Activated naive CD4-positive, alpha-beta T cell treated with Interleukin-2 at 50 U/mL for 16 hours (primary cell): ENCODE data around the gene C19orf33.
"Not testable (repeated sequence)": the region's sequence is repeated elsewhere in the genome, so short reads cannot be mapped to it uniquely, and the experiment has no call there.

Source experiments
- DNase-seq: peaks from one replicate; pipeline ENCODE4 v3.0.0-alpha.2; 2020

C19orf33 gene

DNA sequence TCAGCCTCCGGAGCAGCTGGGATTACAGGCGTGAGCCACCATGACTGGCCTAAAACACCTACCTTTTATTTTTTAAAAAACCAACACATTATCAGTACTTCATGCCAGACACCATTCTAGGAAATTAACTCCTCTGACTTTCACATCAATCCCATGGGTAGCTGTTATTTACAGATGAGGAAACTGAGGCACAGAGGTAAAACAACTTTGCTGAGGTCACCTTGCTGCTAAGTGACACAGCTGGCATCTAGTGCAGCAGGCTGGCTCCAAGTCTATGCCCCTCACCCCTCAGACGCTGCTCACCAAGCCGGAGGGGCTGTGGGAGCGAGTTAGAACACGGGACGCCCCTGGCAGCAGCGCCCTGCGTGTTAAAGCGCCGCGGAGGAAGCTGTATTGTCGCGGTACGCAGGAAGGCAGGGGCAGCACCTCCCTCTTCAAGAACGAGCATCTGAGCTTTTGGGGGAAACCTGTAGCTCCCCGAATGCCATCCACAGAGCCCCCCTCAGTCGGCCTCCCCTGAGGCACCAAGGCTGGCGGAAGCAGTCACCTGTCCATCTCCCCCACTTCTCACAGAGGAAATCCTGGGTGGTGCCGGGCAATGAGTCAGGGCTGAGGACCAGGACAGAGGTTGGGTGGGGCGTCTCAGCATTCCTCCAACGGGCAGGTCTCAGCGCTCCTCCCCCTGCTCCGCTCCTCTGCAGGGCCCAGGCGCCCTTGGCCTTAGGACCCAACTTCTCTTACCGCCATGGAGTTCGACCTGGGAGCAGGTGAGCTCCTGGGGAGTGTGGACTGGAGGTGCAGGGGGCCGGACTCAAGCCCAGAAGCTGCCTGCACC lies at the start of gene C19orf33:
TSS of gene C19orf33 (plus strand) at position 735 of the 835 bp plus-strand sequence. CDS start at position 746, 11 bp downstream.
- DNase-seq: no peak

DNA sequence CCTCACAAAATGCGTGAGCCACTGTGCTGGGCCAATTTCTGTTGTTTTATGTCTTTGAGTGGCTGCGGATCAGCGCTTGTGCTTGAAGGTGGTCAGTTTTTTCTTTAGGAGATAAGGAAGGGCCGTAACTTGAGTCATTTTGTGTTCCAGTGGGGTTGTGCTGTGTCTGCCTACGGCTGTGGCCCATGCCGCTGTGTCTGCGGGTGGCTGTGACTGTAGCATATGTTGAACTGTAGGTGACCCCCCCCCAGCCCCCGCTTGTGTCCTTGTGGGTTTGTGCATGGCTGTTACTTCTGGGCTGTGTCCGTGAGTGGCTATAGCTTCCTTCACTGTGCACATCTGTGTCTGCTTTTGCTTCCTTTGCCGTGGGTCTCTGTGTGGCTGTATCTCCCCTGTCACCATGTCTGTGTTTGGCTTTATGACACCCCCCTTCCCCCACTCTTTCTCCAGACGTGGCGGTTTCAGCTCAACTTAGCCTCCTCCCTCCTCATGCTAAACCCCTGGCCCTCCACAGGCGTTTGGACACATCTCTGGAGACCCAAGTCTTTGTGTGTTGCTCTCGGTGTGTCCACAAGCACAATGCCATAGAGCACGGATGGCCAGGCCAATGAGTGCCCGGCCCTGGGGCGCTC lies 48.6 kb upstream of the C19orf33 start:
- no peak for DNase-seq

DNA sequence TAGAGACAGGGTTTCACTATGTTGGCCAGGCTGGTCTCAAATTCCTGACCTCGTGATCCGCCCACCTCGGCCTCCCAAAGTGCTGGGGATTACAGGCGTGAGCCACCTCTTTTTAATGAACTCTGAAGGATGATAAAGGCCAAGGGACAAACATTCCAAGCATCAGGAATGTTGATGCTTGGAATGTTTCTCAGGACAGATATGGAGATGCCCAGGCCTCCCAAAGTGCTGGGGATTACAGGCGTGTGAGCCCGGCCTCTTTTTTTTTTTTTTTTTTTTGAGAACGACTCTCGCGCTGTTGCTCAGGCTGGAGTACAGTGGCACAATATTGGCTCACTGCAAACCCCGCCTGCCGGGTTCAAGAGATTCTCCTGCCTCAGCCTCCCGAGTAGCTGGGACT lies 42.1 kb upstream of the C19orf33 start:
- DNase-seq: not testable (repeated sequence)

DNA sequence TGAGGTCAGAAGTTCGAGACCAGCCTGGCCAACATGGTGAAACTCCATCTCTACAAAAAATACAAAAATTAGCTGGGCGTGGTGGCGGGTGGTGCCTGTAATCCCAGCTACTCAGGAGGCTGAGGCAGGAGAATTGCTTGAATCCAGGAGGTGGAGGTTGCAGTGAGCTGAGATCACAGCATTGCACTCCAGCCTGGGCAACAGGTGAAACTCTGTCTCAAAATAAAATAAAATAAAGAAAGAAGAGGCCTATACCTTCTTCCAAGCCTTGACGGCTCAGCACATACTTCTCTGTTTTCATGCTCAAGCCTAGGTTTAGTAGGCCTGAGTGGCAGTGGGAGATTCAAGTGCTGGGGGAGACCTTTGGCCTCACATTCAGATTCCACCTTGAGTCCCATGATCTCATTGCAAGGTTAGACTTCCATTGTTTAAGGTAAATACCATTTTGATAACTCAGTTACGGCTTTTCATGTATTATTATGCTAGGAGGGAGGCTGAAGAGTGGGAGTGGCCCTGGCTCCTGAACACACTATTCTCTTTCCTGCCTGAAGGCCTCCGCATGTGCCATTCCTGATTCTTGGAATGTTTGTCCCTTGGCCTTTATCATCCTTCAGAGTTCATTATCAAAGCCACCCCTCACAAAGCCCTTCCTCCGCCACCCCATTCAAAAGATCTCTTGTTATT lies 41.3 kb upstream of the C19orf33 start:
- no peak for DNase-seq

GRCh38 chr19:38263689-38264485 lies 40.2 kb upstream of the C19orf33 start:
- peak; percentile 68 for DNase-seq

DNA sequence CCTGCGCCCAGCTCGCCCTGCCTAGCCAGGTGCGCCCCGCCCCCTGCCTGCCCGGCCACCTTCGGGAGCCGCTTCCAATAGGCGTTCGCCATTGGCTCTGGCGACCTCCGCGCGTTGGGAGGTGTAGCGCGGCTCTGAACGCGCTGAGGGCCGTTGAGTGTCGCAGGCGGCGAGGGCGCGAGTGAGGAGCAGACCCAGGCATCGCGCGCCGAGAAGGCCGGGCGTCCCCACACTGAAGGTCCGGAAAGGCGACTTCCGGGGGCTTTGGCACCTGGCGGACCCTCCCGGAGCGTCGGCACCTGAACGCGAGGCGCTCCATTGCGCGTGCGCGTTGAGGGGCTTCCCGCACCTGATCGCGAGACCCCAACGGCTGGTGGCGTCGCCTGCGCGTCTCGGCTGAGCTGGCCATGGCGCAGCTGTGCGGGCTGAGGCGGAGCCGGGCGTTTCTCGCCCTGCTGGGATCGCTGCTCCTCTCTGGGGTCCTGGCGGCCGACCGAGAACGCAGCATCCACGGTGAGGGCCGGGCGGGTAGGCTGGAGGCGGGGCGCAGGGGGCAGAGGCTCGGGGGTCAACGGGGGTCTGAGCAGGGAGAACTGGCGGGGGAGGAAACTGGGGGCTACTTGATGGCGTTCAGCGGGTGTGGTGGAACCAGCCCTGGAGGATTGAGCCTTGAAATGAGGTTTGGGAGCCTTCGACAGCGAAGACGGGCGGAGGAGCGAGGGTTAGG lies 39.4 kb upstream of the C19orf33 start, which contains the start of gene SPINT2:
TSS of gene SPINT2 (plus strand) at position 88 of the 727 bp plus-strand sequence. CDS start at position 408, 320 bp downstream.
- DNase-seq: no peak

GRCh38 chr19:38265213-38265861 lies 38.7 kb upstream of the C19orf33 start:
- DNase-seq: no peak

- no peak for DNase-seq
These were observed 38.1 kb upstream of the C19orf33 start for GRCh38 chr19:38265921-38266429.

- DNase-seq: no peak
These were observed 37.0 kb upstream of the C19orf33 start for GRCh38 chr19:38266981-38267597.

DNA sequence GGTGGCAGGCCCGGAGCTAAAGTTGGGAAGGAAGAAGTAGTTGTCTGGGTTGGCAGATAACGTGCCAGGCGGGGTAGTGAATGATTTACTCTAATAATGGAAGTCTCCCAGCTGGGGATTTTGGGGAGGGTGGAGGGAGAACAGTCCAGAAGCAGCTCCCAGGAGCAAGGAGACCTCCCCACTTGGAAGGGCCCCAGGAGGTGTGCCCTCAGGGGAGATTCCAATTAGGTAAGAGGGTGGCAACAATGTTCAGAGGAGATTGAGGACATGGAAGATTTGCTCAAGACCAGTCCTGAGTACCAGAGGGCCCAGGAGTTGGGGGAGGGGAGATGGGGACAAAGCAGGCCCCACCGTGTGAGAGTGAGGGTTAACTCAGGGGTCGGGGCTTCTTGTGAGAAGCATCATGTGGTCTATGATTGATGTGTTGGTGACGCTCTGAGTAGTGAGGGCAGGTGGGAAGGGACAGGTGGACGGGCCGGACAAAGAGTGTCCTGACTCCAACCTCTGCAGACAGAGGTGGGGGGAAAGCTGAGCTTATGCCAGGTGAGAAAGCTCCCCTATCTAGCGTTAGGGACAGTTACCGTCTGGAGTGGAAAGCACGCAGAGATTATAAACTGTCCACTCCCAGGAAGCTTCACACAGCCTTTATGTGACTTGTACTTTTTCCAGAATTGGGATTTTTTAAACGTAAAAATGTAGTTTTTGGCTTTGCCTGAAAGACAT lies 36.1 kb upstream of the C19orf33 start:
- DNase-seq: no peak

- DNase-seq: no peak
These were observed 35.5 kb upstream of the C19orf33 start for GRCh38 chr19:38268539-38268938.

DNA sequence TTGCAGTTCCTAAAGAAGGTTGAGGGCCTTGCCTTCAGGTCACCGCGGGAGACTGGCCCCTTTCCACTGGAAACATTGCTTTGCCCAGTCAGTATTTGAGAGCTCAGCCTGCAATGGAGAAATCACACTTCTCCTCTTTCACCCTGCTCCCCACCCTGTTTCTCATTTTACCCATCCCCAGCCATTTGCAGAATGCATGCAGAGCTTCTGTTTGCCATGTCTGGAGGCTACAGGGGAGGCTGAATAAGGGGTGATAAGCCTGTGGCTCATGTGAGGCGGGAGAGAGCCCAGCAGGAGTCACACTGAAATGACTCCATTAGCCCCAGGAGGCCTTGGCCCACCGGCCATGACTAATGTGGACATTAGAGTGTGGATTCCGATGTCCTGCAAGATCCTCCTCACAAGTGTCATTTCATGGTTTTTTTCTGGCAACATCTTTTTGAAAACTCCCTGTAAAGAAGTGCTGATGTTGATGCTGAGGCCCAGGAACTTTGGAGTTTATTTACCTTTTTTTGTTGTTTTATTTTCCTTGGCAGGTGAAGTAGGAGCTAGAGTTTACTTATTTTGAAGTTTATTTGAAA lies 33.4 kb upstream of the C19orf33 start:
- no peak for DNase-seq

GRCh38 chr19:38273499-38273898 lies 30.6 kb upstream of the C19orf33 start:
- DNase-seq: no peak

- no peak for DNase-seq
These were observed 29.3 kb upstream of the C19orf33 start for GRCh38 chr19:38274739-38275138.

- DNase-seq: no peak
These were observed 27.0 kb upstream of the C19orf33 start for GRCh38 chr19:38276942-38277517.

- DNase-seq: no peak
These were observed 26.5 kb upstream of the C19orf33 start for GRCh38 chr19:38277549-38277948.

- DNase-seq: no peak
These were observed 25.9 kb upstream of the C19orf33 start for GRCh38 chr19:38277969-38278680.

DNA sequence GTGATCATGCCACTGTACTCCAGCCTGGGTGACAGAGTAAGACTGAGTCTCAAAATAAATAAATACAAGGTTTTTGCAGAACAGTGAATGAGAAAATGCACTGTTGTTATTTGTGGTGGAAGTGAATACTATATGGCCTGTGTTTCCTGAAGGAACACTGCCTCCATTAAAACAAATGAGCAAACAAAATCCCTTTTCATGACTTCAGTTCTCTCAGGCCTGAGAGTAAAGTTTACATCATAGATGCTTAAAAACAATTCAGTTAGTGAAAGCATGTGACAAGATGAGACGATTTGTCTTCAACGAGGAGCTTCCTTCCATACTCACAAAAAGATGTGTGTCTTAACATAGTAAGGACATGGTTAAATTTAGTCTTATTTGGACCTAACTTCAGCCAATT lies 25.3 kb upstream of the C19orf33 start:
- DNase-seq: no peak
